DMS53 (cell line): ENCODE data around the gene DNAJC3.
"Not testable (repeated sequence)": the region's sequence is repeated elsewhere in the genome, so short reads cannot be mapped to it uniquely, and the experiment has no call there.

Experiments
- DNase-seq: peaks from one replicate; lab custom pipeline; 2025; lab: John Stamatoyannopoulos, UW

DNAJC3 gene, protein sequence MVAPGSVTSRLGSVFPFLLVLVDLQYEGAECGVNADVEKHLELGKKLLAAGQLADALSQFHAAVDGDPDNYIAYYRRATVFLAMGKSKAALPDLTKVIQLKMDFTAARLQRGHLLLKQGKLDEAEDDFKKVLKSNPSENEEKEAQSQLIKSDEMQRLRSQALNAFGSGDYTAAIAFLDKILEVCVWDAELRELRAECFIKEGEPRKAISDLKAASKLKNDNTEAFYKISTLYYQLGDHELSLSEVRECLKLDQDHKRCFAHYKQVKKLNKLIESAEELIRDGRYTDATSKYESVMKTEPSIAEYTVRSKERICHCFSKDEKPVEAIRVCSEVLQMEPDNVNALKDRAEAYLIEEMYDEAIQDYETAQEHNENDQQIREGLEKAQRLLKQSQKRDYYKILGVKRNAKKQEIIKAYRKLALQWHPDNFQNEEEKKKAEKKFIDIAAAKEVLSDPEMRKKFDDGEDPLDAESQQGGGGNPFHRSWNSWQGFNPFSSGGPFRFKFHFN

DNA sequence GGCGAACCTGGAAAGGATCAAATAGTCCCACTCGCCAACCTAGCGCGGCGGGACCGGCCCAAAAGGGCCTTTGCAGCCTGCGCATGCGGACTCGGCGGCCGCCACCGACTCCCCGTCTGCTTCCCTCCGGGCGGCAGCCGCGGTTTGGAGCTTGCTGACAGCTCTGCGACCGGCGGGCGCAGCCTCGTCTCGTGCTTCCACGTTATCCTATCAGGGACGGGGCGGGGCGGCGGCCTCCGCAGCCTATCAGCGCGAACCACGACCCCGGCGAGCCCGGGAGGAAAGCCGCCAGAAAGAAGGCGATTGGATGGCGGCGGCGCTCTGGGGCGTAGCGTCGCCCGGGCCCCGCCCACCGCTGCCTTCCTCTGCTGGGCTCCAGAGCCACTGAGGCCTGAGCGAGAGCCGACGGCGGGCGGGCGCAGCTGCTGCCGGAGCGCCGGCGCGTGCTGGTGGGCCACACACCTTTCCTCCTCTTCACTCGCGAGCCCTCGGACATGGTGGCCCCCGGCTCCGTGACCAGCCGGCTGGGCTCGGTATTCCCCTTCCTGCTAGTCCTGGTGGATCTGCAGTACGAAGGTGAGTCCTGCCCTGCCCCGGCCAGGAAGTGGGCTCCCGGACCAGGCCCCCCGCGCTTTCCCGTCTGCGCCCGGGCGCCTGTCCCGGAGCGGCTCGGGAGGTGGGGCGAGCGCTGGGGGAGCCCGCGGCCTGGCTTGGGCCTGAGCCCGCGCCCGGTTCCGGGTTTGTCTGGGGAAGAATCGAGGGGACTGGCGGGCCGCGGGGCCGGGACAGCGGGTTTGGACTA lies at the start of gene DNAJC3:
Gene DNAJC3 (plus strand): TSS at position 378 of the 802 bp plus-strand sequence. CDS start 117 bp downstream, at position 495.
- peak; percentile 95 for DNase-seq

DNA sequence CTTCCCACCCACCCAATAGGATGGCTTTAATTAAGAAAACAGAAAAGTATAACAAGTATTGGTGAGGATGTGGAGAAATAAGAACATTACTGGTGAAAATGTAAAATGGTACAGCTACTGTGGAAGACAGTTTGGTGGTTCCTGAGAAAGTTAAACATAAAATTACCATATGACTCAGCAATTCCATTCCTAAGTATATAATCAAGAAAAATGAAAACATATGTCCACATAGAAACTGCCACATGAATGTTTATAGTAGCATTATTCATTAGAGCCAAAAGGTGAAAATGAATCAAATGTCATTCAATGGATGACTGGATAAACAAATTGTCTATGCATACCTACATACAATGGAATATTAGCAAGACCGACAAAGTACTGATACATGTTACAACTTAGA lies 49.3 kb upstream of the DNAJC3 start:
- DNase-seq: no peak

DNA sequence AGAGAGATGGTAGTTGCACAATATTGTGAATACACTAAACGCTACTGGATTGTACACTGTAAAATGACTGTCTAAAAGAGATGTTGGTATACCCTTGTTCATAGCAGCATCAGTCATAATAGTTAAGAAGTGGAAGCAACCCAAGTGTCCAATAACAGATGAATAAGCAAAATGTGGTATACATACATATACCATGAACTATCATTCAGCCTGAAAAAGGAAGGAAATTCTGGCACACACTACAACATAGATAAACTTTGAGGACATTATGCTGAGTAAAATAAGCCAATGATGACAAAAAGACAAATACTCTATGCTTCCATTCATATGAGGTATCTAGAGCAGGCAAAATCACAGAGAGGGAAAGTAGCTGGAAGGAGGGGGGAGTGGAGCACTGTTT lies 48.5 kb upstream of the DNAJC3 start:
- no peak for DNase-seq

DNA sequence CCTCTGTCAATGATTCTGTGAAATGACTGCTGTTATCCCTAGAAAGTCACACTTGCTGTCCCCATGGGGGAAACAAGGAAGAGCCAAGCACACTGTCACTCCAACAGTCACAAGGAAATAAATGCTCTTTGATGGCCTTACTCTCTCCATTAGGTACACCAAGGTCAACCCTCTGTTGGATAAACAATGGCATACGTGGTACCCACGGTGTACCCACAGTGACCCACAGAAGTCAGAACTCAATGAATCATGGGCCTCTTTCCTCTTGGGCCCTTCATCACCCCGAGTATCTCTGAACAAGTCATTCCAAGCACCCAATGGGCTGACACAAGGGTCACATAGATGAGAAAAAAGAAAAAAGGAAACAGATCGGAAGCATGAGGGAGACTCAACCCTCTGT lies 47.9 kb upstream of the DNAJC3 start:
- no peak for DNase-seq

DNA sequence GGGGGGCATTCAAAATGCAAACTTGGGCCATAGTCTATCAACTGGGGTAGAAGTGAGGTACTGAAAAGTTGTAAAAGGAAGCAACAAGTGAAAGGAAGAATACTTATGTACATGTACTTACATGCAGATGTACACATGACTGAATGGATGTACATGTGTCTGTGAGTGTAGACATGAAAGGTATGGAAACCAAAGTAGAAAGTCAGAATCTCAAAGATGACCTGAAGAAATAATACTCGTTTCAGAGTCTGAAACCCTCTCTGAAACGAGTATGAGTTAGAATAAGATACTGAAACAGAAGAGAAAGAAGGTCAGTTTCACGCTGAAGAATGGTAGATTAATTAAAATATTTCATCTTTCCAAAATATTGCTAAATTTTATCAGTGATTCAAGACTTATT lies 46.3 kb upstream of the DNAJC3 start:
- DNase-seq: no peak

- no peak for DNase-seq
These were observed 40.1 kb upstream of the DNAJC3 start for GRCh38 chr13:95636853-95637252.

DNA sequence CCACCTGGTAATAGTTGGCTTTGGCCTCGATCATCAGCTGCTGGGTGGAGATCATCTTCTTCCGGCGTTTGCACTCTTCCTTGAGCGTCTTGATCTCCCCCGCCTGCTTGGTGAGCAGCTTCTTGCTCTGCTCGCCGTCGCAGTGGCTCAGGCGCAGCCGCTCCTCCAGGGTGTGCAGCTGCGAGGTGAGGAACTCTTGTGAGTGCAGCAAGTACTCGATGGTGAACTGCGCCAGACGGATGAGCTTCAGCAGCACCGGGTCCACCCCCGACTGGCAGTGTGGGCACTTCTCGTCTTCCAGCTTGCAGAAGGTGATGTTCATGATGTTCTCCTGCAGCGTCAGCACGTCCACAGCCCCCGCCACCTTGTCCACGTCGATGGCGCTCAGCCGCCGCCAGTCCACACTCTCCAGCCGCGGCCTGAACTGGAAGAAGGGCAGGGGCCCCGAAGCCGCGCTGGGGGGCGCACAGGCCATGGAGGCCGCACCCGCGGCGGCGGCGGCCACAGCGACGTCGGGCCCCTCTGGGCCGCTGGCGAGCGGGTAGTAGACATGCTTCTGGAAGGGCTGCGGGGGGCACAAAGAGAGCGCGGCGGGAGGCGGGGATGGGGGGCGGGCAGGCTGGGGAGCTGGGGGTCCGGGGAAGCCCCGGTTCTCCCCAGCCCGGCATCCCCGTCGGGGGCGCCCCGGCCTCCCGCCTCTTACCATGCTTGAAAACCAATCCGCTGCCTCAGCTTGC lies 35.5 kb upstream of the DNAJC3 start:
- DNase-seq: peak; percentile 59

- peak; percentile 69 for DNase-seq
These were observed 34.8 kb upstream of the DNAJC3 start for GRCh38 chr13:95642028-95642621.

DNA sequence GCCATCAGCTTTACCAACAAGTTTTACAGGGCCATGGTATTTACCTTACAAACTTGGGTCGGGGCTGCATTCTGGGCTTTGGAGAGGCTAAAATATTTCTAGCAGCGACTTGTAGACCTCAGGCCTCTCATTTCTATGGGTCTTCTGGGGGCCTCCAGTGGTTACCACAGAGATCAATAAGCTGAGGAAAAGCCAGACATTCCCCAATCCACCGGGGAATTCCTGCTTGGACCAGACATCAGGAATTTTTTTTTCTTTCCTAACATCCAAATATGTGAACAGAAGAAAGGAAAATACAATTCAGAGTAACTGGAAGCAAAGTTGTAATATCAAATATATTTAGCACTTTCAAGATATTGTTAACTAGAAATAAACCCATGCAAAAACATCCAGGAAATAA lies 33.9 kb upstream of the DNAJC3 start:
- DNase-seq: no peak

- DNase-seq: peak; percentile 35
These were observed 33.4 kb upstream of the DNAJC3 start for GRCh38 chr13:95643571-95643935.

DNA sequence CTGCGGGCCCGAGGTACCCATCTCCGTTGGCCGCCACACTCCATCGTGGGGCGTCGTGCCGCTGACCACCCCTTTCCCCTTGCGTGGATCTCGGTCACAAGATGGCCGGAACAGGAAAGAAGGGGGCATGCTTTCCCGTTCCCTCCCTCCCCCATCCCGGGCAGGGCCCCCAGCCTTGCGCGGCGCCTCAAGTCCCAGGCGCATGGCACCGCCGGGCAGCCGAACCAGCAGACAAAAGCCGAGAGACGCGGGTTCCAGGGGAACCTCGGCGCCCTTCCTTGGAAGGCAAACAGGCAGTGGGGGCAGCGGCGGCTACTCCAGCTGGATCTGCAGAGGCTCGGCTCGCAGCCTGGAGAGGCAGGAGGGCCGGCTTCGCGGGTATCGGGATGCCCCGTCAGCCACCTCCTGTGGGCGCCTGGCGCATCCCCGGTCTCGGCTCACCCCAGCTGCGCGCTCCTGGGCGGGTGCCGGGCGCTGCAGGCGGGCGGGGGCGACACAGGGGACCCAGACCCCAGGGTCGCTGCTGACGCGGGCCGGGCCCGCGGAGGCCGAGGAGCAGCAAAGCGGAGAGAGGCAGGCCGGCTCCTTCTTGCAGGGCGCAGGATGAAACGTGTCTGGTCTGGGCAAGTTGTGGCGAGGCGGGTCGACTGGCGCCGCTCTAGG lies 32.9 kb upstream of the DNAJC3 start:
- DNase-seq: peak; percentile 48

GRCh38 chr13:95644601-95645052 lies 32.3 kb upstream of the DNAJC3 start, which contains the start of gene DZIP1:
DZIP1 (minus strand) TSS chr13:95644706; CDS start chr13:95642029, 2,677 bp downstream.
- peak; percentile 69 for DNase-seq

DNA sequence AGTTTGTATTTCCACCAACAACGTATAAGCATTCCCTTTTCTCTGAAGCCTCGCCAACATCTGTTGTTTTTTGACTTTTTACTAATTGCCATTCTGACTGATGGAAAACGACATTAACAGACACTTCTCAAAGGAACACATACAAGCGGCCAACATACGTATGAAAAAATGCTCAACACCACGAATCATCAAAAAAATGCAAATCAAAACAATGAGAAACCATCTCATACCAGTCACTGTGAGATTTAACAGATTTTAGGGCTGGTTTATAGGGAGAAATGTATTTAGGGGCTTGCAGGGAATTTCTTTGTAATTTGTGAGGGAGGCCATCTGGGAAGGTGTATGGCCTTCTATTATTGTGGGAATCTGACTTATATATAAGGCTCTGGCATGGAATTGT lies 29.6 kb upstream of the DNAJC3 start:
- DNase-seq: no peak

GRCh38 chr13:95650696-95651095 lies 26.2 kb upstream of the DNAJC3 start:
- DNase-seq: no peak

- no peak for DNase-seq
These were observed 24.6 kb upstream of the DNAJC3 start for GRCh38 chr13:95652244-95652764.

DNA sequence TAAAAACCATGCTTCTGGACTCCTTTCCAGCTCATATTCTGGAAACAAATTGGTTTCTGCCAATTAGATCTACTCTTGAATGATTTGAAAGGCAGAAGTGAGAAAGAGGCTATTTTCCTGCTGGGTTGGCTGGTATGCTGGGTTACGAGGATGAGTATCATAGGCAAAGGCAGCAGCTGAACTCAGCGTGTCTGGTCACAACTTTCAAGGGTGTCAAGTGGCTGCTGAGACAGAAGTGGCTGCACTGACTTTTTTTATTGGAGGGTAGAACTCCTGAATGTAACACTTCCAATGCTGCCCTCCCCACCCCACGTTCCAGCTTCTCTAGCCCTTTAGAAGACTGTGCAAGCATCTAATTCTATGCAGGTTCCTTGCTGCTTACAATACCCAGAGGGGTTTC lies 24.1 kb upstream of the DNAJC3 start:
- DNase-seq: no peak

DNA sequence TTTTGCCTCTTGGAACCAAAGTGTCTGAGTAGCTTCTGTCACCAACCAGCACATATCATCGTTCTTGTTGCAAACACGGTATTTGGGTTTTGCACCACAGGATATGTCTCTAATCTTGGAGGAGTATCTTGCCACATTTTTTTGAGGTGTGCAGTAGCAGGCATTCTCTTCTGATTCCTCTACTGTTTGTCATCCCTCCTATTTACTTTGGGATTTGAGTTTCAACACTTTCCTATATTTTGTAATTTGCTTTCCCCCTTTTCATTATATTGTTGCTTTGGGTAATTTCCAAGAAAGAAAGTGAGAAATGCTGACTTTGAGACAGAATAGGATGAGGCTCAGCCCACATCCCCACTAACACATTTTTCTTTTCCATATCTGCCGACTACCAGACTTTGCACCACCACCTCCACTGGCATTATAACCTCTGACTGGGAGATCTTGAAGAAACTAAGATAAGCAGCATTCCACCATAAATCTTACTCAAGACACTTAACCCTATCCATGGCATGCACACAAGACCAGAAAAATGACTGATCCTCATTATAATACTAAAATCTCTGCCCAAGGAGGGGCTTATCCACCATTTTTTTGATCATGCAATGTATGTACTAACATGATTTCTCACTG lies 20.4 kb upstream of the DNAJC3 start:
- no peak for DNase-seq

DNA sequence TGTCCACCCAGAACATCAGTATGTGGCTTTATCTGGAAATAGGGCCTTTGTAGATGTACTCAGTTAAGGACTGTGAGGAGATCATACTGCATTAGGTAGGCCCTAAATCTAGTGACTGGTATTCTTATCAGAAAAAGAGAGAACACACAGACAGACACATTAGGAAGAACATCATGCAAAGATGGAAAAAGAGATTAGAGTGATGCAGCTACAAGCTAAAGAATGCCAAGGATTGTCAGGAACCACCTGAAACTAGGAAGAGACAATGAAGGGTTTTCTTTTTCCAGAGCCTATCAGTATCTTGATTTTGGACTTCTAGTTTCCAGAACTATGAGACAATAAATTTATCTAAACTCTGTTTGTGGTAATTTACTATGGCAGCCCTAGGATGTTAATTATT lies 17.4 kb upstream of the DNAJC3 start:
- no peak for DNase-seq

DNA sequence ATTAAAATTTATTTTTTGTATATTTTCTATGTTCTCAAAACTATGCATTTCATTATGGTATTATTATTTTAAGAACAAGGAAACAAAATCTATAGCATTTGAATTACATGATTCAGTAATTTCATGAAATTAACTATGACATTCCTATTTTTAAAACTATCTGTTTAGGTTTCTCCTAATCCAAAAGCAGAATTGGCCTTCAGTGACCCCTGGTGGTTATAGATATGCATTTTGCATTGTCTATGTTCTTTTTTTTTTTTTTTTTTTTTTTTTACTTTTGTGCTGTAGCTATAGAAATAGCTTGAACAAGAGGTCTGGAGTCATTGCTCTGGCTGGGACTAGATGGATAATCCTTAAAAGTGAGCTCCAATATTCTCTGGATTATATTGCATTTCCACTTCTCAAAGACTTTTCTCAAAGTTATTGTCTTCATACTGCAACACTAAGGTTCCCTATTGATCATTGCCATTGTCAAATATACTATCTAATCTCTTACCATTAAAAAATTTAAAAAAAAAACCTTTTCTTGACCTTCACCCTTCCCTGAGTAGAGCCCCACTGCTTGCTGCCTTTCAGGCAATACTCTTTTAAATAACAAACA lies 15.9 kb upstream of the DNAJC3 start:
- peak; percentile 62 for DNase-seq

GRCh38 chr13:95667235-95667634 lies 9.7 kb upstream of the DNAJC3 start:
- DNase-seq: not testable (repeated sequence)
